Measurements from ENCODE around the gene SERINC5.
"Not testable (repeated sequence)": the region's sequence is repeated elsewhere in the genome, so short reads cannot be mapped to it uniquely, and the experiment has no call there.

The SERINC5 gene

DNA sequence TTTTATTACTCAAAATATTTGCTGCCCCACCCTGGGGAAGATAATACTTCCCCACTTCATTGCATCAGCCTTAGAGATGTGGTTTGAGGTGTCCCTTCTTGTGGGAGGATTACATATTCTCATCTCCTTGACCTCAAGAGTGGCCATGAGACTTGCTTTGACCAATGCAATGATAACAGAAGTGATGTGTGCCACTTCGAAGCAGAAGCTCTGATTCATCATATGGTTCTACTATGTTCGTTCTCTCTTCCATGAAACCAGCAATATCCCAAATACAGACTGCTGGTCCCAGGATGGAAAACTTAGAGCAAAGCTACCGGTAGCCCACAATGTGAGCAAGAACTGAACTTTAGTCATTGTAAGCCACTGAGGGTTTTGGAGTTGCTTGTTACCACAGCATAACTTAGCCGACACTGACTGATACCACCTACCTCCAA is 128.7 kb downstream of the SERINC5 start:
- DNase-seq: no peak

DNA sequence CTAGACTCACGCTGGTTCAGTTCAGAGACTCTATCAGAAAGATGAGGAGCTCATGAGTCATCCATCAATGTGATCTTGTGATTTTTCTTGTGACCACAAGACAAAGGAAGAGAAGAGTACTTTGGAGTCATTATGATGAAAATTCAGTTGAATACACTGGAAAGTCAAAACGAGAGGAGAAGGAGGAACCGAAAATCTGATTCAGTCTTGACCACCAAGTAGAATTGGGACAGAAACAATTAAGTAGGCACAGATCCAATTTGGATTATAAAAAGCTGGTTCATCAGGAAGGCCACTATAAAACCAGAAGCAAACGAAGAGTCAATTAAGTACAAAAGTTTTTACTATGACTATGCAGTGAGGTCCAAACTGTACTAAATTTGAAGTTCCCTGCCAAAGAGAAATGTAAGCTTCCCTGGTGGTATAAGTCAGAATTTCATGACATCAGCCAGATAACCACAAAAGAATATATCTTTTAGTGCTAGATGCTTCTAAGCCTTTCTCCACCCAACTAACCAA is 129.8 kb downstream of the SERINC5 start:
- no peak for DNase-seq

DNA sequence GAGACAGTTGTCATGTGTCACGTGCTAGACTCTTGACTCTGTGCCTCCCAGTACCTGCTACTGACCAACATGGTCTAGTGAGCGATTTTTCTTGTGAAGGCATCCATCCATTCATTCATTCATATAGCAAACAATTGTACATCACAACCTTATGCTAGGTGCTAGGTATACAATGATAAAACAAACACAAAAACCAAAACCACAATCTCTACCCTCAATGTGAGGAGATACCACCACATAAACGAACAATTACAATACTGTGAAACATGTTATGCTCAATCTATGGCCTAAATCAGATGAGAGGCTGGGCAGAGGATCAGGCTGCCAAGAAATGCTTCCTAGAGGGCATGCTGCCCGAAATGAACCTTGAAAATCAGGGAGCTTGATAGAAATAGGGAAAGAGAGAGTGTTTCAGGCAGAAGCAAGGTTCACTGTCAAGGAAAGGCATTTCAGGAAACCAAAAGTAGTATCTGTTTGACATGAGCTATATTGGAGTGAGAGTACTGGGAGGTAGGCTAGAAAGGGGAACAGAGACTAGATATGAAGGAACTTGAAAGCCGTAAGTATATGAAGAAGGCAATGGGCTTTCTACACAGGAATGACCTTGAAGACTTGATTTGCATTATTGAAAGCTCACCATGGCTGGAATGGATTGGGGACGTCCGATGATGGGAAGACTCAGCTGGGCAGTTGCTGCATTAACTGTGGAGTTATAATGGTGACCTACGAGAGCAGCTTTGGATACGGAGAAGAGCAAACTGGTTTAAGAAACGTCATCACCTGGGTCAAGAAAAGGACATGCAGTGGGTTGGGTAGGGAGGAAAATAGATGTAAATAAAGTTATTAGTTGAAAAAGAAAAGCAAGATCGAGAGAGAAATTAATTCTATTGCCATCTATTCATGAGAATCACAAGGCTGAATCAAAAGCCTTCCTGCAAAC is 130.6 kb downstream of the SERINC5 start:
- no peak for DNase-seq

DNA sequence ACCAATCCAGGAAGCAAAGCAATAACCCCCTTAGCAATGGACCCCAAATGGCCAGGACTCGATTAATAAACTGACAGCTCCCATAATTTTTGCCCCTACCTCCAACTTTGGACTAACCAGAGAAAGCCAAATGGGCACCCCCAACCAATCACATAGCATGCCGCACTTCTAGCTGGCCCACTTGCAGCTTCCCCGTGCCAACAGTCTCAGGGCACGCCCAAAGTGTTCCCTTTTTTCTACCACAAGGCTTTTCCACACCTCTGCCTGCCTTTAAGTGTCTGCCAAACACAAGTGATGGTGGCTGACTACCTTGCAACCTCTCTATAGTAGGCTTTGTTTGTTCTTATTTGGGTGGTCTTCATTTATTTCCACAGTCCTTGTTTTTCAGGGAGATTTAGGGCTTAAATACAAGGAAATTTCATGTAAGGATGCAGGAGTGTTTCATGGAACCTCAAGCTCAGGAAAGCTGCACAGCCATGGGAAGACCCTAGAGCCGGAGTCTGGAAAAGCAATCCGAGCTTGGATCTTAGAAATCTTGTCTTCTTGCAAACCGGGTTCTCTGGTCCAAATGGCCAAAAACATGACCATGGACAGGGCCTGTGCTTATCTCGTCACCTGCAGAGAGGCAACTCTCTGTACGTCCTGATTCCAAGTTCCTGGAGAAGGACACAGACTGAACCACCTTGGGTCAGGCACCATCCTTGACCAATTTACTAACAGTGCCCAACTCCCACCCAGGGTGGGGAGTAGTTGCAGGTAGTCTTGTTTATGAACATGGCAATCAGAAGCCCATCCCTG is 131.5 kb downstream of the SERINC5 start:
- no peak for DNase-seq

DNA sequence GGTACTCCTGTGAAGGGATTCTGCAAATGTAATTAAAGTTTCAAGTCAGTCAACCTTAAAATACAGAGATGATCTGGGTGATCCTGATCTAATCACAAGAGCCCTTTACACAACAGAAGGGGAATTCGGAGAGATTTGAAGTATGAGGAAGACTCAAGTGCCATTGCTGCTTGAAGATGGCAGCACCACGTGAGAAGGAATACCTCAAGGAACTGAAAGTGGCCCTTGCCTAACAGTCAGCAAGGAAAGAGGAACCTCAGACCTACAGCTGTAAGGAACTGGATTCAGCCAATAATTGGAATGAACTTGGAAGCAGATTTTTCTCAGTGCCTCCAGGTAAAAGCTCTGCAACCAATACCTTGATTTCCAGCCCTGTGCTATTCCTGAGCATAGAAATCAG is 133.3 kb downstream of the SERINC5 start:
- DNase-seq: no peak

DNA sequence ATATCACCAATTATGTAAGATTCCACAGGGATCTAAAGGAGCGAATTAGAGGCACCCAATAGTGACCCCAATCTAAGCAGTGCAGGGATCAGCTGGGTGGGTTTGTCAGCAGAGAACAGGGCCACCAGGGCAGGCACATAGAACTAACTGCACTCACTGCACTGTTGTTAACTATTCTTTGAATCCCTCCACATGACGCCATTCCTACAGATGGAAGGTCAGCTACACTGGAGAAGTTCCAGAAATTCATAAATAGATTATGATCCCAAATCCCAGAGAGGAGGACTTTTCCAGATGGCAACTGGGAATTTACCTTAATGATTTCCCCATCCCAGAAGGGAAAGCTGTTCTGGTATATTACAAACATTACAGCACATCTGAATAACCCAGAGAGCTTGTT is 136.5 kb downstream of the SERINC5 start:
- DNase-seq: no peak

DNA sequence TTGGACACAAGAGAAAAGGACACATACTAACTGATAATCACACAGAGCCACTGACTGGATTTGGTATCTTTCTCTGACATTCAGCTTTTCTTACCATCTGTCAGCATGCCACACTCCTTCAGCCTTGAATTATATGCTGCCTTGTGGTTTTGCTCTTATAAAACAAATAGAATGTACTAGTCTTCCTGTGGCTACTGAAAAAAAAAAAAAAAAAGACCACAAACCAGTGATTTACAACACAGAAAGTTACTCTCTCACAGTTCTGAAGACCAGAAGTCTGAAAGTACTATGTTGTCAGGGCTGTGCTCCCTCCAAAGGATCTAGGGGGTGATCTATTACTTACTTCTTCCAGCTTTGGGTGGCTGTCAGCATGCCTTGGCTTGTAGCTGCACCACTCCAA is 138.4 kb downstream of the SERINC5 start:
- DNase-seq: no peak

DNA sequence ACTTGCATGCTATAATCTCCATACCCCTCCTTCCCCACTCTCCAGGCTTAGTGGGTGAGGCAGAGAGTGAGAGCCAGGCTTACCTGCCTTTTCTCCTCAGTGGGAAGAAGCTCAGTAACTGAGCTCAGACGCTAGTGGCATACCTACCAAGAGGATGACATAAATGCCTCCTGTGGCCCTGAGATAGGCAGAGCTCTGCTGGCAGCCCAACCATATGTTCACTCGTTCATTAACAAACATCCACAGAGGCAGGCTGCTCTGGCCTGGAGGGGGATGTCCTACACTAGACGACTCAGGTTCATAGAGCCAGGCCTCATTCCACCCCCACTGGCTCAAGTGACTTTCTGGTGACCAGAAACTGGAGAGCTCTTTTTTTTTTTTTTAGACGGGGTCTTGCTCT is 139.4 kb downstream of the SERINC5 start:
- DNase-seq: no peak

DNA sequence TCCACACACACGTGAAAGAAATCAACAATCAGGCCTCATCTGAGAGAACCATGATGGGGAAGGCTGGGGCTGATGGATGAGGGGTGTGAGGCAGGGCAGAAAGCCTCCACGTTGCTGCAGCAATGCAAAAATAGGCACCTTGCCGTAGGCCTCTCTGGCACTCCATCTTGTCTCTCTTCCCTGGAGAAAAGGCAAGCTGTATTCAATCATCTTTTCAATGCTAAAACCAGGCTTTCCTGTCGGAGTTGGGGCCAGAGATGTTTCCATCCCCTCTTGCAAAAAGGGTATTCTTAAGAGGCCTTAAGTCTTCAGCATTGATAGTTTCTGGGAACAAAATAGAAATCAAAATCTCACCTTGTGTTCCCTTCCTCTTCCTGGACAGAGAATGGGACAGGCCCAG is 139.8 kb downstream of the SERINC5 start:
- DNase-seq: no peak

DNA sequence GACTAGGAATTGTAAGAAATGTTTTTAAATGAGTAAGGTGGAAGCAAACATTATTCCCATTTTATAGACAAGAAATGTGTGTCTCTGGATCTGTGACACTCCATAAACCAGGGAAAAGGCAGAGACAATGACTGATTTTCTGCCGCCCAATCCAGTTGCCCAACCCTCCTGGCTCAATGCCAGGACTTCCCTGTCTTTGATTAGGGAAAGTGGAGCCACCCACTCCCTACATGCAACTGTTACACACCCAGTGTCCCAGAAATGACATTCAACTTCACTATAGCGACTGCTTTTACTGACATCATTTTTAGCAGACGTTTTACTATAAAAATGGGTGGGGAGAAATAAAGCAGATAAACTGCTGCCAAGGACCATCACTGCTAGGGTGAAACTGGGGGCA is 141.0 kb downstream of the SERINC5 start:
- DNase-seq: no peak

DNA sequence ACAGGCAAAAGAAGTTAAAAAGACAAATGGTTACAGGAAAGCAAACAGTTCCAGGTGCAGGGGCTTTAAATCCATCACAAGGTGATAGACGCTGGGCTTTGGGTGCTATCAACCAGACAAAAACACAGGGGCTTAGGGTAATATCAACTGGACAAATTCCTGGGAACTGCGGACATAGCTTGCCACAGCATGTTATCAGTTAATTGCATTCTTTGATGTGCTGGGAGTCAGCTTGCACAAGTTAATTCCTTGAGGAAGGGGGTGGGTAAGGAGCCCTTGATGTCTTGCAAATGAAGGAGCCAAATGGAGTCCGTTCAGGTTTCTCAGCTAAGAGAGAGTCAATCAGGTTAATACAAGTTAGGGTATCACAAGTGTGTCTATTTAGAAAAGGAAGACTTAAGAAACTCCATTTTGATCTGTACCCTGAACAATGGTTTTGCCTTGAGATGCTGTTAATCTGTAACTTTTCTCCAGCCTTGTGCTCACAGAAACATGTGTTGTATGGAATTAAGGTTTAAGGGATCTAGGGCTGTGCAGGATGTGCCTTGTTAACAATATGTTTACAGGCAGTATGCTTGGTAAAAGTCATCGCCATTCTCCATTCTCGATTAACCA is 144.4 kb downstream of the SERINC5 start:
- DNase-seq: not testable (repeated sequence)

DNA sequence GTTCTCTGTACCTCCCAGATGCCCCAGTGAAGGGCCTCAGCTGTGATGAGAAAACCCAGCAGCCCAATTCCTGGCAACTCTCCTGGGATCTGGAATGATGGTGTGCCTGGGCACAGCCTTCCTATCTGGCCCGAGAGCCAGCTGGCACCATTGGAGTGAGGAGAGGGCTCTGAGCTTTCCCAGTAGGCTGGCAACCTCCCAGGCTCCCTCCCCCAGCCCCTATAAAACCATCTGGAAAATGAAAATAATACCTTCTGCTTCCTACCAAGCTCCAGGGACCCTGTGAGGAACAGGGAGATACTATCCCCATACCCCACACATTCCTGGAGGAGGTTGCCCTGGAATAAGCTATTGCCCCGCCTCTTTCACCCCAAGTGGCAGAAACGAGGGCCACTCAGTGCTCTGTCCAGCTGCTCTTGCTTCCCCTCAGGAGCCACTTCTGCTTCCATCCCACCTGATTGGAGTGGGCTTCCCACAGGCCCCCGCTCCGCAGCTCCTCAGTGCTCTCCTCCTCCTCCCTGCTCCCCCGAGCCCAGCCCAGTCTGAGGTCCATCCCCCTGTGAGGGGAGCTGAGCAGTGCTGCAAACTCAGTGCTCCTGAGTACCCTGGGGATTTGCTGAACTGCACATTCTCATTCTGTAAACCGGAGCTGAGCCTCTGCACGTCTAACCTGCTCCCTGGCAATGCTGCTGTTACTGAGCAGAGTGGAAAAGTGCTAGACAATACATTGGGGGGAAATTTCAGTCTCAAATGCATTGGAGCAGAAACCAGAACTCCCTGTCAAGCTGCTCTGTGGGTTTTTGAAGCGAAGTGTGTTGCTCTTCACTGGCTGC is 146.0 kb downstream of the SERINC5 start:
- no peak for DNase-seq

DNA sequence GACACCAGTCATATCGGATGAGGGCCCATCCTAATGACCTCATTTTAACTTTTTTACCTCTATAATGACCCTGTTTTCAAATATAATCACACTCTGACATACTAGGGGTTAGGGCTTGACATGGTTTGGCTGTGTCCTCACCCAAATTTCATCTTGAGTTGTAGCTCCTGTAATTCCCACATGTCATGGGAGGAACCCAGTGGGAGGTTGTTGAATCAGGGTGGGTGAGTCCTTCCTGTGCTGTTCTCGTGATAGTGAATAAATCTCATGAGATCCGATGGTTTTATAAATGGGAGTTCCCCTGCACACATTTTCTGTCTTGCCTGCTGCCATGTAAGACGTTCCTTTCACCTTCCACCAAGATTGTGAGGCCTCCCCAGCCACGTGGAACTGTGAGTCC is 148.9 kb downstream of the SERINC5 start:
- no peak for DNase-seq

DNA sequence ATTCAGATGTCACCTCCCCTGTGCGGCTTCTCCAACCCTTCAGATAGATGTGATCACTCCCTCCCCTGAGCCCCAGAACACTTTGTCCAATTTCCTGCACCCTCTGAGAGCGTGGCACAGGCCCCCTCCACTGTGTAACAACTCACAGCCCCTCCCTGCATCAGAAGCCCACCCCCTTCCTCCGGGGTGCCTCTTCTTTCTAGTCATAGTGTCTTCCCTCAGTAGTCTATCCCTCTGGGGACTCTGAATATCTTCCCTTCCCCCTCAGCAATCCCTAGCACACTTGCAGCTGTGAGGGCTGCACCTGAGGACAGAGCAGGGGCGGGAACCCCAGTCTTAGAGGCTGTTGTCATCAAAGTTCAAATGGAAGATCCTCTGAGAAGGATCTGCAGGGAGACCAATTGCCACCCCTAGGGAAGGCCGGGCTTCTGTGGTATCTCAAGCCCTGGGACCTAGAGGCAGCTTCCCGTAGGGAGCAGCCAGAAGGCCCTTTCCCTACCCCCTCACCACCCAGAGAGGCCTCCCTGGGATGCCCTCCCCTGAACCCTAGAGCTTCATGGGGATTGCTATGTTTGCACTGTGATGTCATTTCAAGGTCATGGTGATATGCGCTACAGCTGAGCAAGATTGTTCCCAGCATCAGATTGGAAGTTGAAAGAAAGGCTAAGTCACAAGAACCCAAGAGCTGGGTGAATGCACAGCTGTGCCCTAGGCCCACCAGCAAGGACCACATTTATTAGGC is 150.0 kb downstream of the SERINC5 start:
- DNase-seq: no peak

DNA sequence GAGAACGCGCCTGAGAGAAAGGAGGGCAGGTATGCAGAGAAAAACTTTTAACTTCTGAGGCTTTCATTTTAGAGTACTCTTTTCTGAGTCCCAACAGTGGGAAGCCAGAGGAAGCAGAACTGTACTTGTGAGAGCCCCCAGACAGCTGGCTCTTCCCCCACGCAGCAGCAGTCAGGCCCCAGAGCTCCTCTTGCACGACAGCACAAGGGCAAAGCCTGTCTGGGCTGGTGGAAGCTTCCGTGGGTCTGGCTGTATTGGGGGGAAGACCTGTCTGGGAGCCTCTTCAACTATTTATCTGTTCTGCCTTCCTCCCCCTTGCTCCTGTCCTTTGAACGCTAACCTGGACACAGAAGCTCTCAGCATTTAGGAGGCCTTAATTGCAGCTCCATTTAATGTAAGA is 152.5 kb downstream of the SERINC5 start:
- no peak for DNase-seq

DNA sequence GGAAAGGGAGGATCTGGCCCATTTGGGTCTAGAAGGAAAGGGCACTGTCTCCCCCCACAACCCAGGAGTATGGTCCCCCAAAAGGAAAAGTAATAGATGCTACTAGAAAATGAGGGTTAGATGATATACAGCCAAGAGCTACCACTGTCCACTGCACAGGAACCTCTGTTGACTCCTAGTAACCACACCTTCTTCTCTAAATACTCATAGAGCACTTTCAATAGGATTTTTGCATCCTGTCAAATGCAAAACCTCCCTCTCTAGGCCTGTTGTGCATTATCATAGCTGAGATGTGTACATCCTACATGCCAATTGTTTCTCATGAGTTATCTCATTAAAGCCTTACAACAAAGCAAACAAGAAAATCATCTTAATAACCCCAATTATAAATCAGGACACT is 153.9 kb downstream of the SERINC5 start:
- DNase-seq: no peak

DNA sequence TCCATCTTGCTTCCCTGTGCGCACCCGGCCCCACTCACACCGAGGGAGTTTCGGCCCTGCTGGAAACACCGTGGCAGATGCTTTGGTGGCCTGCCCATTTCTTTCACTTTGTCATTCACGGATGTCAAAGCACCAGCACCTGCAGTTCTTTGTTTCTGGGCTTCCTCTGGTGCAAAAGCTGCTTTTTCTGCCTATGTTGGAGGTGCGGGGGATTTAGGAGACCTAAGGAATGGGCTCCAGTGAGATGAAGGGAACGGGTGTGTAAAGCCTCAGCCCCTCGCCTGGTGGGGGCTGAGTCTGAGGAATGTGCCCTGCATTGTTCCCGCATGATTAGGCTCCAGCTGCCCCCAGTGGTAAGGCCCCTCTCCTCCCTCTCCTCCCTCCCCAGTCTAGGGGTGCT is 158.4 kb downstream of the SERINC5 start:
- DNase-seq: no peak

DNA sequence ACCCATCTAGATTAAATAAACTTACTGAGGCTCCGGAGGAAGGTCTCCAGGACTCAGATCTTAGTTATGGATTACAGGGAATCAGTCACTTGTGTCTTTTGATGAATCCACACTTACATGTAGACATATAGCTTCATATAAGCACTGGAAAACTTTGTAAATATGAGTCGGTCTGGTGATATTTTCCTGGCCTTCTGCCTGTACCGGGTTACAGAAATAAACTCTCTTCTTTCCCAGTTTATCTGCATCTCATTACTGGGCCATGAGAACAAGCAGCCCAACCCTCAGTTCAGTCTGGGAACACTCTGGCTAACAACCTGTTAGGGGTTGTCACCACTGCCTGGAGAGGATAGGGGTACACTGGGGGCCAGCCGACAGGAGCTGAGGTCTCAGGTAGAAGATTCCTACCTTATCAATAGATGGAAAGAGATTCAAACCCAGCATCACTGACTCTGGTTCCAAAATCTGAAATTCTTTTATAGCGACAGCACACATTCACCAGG is 161.6 kb downstream of the SERINC5 start:
- no peak for DNase-seq

DNA sequence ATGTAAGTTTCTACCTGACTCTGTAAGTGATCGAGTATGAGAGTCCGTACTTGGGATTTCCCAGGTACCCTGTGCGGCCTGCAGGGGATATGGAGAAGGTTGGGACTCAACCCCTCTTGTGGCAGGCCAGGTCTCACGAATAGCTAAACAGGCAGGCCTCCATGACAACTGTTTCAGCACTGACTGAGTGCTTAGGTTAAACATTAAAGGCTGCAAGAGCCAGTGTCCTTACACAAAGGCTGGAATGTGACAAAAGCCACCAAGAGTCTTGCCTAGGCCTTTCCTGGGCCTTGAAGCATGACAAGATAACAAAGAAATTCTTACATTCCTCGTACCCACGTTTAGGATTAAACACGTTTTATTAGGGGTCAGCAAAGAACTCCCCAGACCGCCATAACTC is 162.1 kb downstream of the SERINC5 start:
- no peak for DNase-seq

DNA sequence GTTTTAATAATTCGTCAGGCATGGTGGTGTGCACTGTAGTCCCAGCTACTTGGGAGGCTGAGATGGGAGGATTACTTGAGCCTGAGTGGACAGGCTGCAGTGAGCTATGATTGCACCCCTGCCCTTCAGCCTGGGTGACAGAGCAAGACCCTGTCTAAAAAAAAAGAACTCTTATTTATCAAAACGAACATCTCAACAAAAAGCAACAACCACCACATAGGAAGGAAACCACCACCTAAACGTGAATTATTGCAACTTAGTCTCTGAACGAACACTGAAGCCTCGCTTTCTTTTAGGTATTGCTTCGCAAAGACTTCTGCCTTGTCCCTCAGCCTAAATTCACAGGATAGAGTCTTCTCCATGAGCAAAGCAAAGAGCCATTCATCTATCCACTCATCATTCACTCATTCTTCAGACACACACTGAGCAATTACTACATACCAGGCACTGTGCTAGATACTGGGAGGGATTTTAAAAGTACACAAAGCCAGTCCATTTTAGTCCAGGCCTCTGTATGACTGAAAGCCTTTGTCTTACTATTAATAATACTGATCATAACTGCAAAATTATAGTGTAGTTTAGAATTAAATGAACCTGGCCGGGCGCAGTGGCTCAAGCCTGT is 163.3 kb downstream of the SERINC5 start:
- no peak for DNase-seq

DNA sequence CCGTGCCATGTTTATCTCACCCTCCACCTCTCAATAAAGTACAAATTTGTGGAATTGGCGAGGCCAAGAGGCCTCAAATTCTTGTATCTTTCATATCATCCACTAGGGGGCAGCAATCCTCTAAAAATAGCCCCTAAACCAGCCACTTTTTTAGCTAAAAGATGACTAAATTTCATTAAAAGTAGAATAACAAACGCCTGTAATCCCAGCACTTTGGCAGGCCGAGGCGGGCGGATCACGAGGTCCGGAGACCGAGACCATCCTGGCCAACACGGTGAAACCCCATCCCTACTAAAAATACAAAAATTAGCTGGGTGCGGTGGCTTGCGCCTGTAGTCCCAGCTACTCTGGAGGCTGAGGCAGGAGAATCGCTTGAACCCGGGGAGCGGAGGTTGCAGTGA is 164.1 kb downstream of the SERINC5 start:
- DNase-seq: not testable (repeated sequence)

Measured in activated naive CD4-positive, alpha-beta T cell (primary cell).